Smooth muscle cell (in vitro differentiated cells): Measurements from ENCODE around the gene POLQ. TPM values are rescaled to one million over a fixed set of nuclear protein-coding genes. Genes with fewer than 3 reads are reported as not detected.

Source experiments
- DNase-seq: peaks from one replicate; lab custom pipeline; 2025; ENCODE audit not compliant: unreplicated experiment; lab: John Stamatoyannopoulos, UW
- H2AFZ ChIP-seq: fragments of 200-600 bp; sonication (generic); 2 replicates; pipeline ENCODE4 v1.6.0; 2016; ENCODE audit warnings: antibody characterized with exemption, low read depth, mild to moderate bottlenecking
- H3F3A ChIP-seq: fragments of 200-600 bp; sonication (generic); 2 replicates; pipeline ENCODE4 v1.6.0; 2017; ENCODE audit warnings: antibody characterized with exemption, low read depth
- H3K27ac ChIP-seq: fragments of 200-600 bp; sonication (generic); 2 replicates; pipeline ENCODE4 v1.5.1; 2016; ENCODE audit warnings: low read depth, mild to moderate bottlenecking
- H3K27me3 ChIP-seq: fragments of 200-600 bp; sonication (generic); 2 replicates; pipeline ENCODE4 v1.6.1; 2016; ENCODE audit warnings: low read depth, mild to moderate bottlenecking
- H3K36me3 ChIP-seq: fragments of 200-600 bp; sonication (generic); 2 replicates; pipeline ENCODE4 v1.5.1; 2016; ENCODE audit warnings: low read depth
- H3K4me1 ChIP-seq: fragments of 200-600 bp; sonication (generic); 2 replicates; pipeline ENCODE4 v1.5.1; 2016; ENCODE audit warnings: low read depth
- H3K4me2 ChIP-seq: fragments of 200-600 bp; sonication (generic); 2 replicates; pipeline ENCODE4 v1.6.0; 2016; ENCODE audit warnings: mild to moderate bottlenecking
- H3K4me3 ChIP-seq: fragments of 200-600 bp; sonication (generic); 2 replicates; pipeline ENCODE4 v1.5.1; 2016; ENCODE audit warnings: mild to moderate bottlenecking
- H3K79me2 ChIP-seq: fragments of 200-600 bp; sonication (generic); 2 replicates; pipeline ENCODE4 v1.6.0; 2016; ENCODE audit warnings: low read depth, mild to moderate bottlenecking
- H3K9ac ChIP-seq: fragments of 200-600 bp; sonication (generic); 2 replicates; pipeline ENCODE4 v1.6.0; 2016; ENCODE audit warnings: low read depth
- H3K9me3 ChIP-seq: fragments of 200-600 bp; sonication (generic); replicated peaks from 2 replicates; pipeline ENCODE4 v1.5.1; 2016; ENCODE audit warnings: low read depth
- H4K20me1 ChIP-seq: fragments of 200-600 bp; sonication (generic); 2 replicates; pipeline ENCODE4 v1.6.0; 2016; ENCODE audit warnings: low read depth
- WGBS: methylation state at CpG from one replicate; pipeline ENCODE4 v1.1.7; 2016; ENCODE audit warnings: low lambda C conversion rate; 5-methylcytosine and 5-hydroxymethylcytosine counted together
- polyA plus RNA-seq: library from polyadenylated mRNA; unstranded; fragments of >200 nt; fragmentation: Nextera tagmentation; extraction: Ambion mirVana; gene quantifications from 2 replicates; pipeline ENCODE4 v1.2.1, GENCODE V29; 2016
- total RNA-seq: library from RNA; depleted of rRNA; stranded (reverse); fragments of >200 nt; gene quantifications from 2 replicates; pipeline ENCODE4 v1.2.3, GENCODE V29; 2014
- TF ChIP-seq, protein P1 (sequence below): fragments of 200-600 bp; sonication (generic); IDR thresholded peaks from 2 replicates; pipeline ENCODE4 v1.5.1; 2017; ENCODE audit warnings: borderline replicate concordance, mild to moderate bottlenecking, antibody characterized with exemption; ENCODE audit not compliant: insufficient read depth, poor library complexity, severe bottlenecking

The POLQ gene
- total and polyA plus RNA-seq, 2 experiments from 2014 or later: 1.8 to 4.0 TPM

DNA sequence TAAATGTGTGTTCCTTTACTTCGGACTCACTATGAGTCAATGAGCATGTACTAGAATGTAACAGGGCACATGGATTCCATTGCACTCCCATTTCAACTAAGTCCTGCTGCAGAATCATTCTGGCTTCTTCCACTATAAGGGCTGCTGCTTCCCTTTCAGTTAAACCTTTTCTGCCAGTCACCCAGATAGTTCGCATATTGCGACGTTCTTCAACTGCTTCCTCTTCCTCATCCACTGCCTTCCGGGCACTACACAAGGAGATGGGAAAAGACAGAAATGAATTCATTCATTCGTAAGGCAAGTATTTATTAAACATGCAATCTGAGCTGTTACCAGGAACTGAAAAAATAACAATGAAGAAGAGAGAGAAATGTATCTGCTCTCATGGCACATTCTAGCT, 55.6 kb downstream of the POLQ start:
- Histone ChIP-seq H2AFZ (no peak overlapping the region), H3K4me1 (no peaks in the 10 kb centered on the region), H3K4me3 (no peak overlapping the region), H3K36me3 (no peaks in the 10 kb centered on the region), H3K27ac (no peak overlapping the region), H3K9me3 (no peaks in the 10 kb centered on the region), H3K79me2 (no peaks in the 10 kb centered on the region), H3K4me2 (no peak overlapping the region), H3F3A (no peaks in the 10 kb centered on the region), H4K20me1 (no peaks in the 10 kb centered on the region), H3K27me3 (no peaks in the 10 kb centered on the region), H3K9ac (no peak overlapping the region)
- TF ChIP-seq, protein P1, sequence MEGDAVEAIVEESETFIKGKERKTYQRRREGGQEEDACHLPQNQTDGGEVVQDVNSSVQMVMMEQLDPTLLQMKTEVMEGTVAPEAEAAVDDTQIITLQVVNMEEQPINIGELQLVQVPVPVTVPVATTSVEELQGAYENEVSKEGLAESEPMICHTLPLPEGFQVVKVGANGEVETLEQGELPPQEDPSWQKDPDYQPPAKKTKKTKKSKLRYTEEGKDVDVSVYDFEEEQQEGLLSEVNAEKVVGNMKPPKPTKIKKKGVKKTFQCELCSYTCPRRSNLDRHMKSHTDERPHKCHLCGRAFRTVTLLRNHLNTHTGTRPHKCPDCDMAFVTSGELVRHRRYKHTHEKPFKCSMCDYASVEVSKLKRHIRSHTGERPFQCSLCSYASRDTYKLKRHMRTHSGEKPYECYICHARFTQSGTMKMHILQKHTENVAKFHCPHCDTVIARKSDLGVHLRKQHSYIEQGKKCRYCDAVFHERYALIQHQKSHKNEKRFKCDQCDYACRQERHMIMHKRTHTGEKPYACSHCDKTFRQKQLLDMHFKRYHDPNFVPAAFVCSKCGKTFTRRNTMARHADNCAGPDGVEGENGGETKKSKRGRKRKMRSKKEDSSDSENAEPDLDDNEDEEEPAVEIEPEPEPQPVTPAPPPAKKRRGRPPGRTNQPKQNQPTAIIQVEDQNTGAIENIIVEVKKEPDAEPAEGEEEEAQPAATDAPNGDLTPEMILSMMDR: no peak
- WGBS: 97% methylated on average over 6 of the region's 6 CpGs
- no peak for DNase-seq

DNA sequence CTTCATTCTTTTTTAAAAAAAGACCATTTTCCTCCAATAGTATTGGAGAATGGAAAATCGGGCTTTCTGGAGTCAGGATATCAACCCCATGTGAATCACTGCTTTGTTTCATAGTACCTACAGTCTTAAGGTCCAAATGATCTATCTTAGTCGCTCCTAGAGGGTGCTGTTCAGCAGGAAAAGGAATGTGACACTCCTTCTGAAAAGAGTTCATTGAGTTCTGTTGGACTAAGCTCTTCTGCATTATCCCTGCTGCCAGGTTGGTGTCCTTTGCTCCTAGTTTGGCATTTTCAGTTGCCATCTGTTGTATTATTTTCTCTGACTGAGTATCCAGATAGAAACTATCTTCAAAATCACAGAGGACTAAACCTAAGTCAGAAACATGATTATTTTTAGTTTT, 57.2 kb downstream of the POLQ start:
- no peaks in the 10 kb centered on the region for H3K79me2 ChIP-seq
- no peaks in the 10 kb centered on the region for H4K20me1 ChIP-seq
- H2AFZ ChIP-seq: no peak overlapping the region
- WGBS: 88% methylated on average over 2 of the region's 2 CpGs
- H3K4me1 ChIP-seq: no peaks in the 10 kb centered on the region
- TF ChIP-seq, protein P1: no peak
- H3K9me3 ChIP-seq: no peaks in the 10 kb centered on the region
- H3K36me3 ChIP-seq: no peaks in the 10 kb centered on the region
- no peaks in the 10 kb centered on the region for H3F3A ChIP-seq
- DNase-seq: no peak
- H3K4me3 ChIP-seq: no peak overlapping the region
- H3K27ac ChIP-seq: no peak overlapping the region
- no peaks in the 10 kb centered on the region for H3K27me3 ChIP-seq
- H3K4me2 ChIP-seq: no peak overlapping the region
- no peak overlapping the region for H3K9ac ChIP-seq

DNA sequence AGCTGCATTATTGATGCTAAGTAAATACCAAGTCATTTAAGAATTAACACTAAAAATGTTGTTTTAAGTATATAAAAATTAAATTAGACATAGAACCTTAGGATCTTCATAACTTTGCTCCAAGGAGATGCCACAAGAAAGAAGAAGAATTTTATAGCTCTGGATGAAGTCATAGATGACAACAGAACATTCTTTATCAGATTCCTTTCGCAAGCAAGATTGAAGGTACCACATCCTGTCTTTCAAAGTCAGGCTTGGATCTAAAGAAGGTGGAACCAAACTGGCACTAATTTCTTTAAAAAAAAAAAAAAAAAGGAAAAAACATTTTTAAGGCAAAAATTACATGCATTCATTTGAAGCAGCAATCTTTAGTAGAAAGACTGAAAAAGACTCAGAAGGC, 62.5 kb downstream of the POLQ start:
- TF ChIP-seq, protein P1: no peak
- WGBS: 95% methylated on average over 1 of the region's 1 CpG

DNA sequence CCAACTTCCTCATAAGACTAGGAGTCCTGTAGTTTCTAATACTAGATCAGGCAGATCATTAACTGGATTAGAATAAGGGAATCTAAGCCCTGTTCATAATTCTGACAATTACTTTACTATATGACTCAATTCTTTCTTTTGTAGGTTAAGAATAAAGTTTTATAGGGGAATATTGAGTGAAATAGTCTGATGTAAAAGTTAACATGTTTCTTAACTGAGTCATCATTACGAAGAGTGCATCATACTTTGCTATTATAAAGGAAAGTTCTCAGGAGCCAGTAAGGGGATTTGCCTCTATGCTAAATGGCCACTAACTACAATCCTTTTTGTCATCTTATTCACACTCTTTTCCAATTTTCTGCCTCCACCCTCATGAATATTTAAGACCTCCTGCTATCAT, 63.1 kb downstream of the POLQ start:
- no peaks in the 10 kb centered on the region for H4K20me1 ChIP-seq
- TF ChIP-seq, protein P1: no peak
- DNase-seq: no peak
- no peak overlapping the region for H3K4me3 ChIP-seq
- H3K9me3 ChIP-seq: no peaks in the 10 kb centered on the region
- WGBS: 58% methylated on average over 1 of the region's 1 CpG
- no peaks in the 10 kb centered on the region for H3K4me1 ChIP-seq
- no peaks in the 10 kb centered on the region for H3K36me3 ChIP-seq
- H3K27ac ChIP-seq: no peak overlapping the region
- no peak overlapping the region for H3K9ac ChIP-seq
- H3K79me2 ChIP-seq: no peaks in the 10 kb centered on the region
- peak overlapping the region; percentile 39 for H3K4me2 ChIP-seq
- no peaks in the 10 kb centered on the region for H3K27me3 ChIP-seq
- H2AFZ ChIP-seq: no peak overlapping the region
- H3F3A ChIP-seq: no peaks in the 10 kb centered on the region

More for the DNA sequence above, 62.5 kb downstream of the POLQ start:
- no peak overlapping the region for H2AFZ ChIP-seq
- no peaks in the 10 kb centered on the region for H3K4me1 ChIP-seq
- H3K27ac ChIP-seq: no peak overlapping the region
- no peaks in the 10 kb centered on the region for H3K27me3 ChIP-seq
- no peaks in the 10 kb centered on the region for H4K20me1 ChIP-seq
- no peak overlapping the region for H3K4me3 ChIP-seq
- no peaks in the 10 kb centered on the region for H3K79me2 ChIP-seq
- DNase-seq: no peak
- no peaks in the 10 kb centered on the region for H3K9me3 ChIP-seq
- no peaks in the 10 kb centered on the region for H3F3A ChIP-seq
- H3K4me2 ChIP-seq: no peak overlapping the region
- no peaks in the 10 kb centered on the region for H3K36me3 ChIP-seq
- H3K9ac ChIP-seq: no peak overlapping the region
